ENCODE results near the gene ANKRD1.
"Not testable (repeated sequence)": the region's sequence is repeated elsewhere in the genome, so short reads cannot be mapped to it uniquely, and the experiment has no call there.

DNA sequence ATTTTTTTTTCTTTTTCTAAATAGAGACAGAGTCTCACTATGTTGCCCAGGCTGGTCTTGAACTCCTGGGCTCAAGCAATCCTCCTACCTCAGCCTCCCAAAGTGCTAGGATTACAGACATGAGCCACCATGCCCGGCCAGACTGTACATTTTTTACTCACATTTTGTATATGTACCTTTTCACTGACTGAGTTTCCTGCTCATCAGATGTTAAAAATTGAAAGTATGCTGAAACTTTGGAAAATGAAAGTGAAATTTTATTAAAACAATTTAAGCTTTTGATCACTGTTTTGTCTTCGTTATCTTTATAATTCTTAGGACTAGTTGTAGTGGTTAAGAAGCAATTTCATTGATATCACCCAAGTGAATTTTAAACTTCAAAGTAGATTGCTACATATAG, 24.0 kb downstream of the ANKRD1 start:
- TF ChIP-seq, protein P1, sequence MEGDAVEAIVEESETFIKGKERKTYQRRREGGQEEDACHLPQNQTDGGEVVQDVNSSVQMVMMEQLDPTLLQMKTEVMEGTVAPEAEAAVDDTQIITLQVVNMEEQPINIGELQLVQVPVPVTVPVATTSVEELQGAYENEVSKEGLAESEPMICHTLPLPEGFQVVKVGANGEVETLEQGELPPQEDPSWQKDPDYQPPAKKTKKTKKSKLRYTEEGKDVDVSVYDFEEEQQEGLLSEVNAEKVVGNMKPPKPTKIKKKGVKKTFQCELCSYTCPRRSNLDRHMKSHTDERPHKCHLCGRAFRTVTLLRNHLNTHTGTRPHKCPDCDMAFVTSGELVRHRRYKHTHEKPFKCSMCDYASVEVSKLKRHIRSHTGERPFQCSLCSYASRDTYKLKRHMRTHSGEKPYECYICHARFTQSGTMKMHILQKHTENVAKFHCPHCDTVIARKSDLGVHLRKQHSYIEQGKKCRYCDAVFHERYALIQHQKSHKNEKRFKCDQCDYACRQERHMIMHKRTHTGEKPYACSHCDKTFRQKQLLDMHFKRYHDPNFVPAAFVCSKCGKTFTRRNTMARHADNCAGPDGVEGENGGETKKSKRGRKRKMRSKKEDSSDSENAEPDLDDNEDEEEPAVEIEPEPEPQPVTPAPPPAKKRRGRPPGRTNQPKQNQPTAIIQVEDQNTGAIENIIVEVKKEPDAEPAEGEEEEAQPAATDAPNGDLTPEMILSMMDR (IDR thresholded peaks at IDR 0.05; ENCODE audit: low read depth, low read length): not testable (repeated sequence)
- TF ChIP-seq, protein P2, sequence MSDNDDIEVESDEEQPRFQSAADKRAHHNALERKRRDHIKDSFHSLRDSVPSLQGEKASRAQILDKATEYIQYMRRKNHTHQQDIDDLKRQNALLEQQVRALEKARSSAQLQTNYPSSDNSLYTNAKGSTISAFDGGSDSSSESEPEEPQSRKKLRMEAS (IDR thresholded peaks at IDR 0.05; ENCODE audit: low read depth, low read length): not testable (repeated sequence)
